Ovary (tissue), 3 donors: ENCODE measurements around the gene ZNF823.

ENCODE experiments used
- CTCF ChIP-seq, 3 donors: fragments of 450-650 bp in 2 of 3; fragments of 200-600 bp in 1 of 3; IDR thresholded peaks; one replicate each; pipeline versions ENCODE4 v1.5.1 to v1.8.0; 2016 to 2022; ENCODE audit warnings: antibody characterized with exemption in 3 of 3, mild to moderate bottlenecking in 1 of 3
- EP300 ChIP-seq: sonication (generic); formaldehyde crosslinking; IDR thresholded peaks from one replicate; pipeline ENCODE4 v1.6.1; 2017; ENCODE audit warnings: antibody characterized with exemption
- donor health status: DM: no; HTN: no; CAD: no.

- TF ChIP-seq EP300: no peak
- TF ChIP-seq CTCF (IDR thresholded peaks at IDR 0.05): no peak
Observed at GRCh38 chr19:11736696-11737095, 2.0 kb downstream of the ZNF823 start.
